ENCODE measurements around the gene KDM2A. TPM values are rescaled to one million over a fixed set of nuclear protein-coding genes. Genes with fewer than 3 reads are reported as not detected.
"Not testable (repeated sequence)": the region's sequence is repeated elsewhere in the genome, so short reads cannot be mapped to it uniquely, and the experiment has no call there.

KDM2A gene
- total RNA-seq, 2 donors from 2014 or later: 50.3 to 97.6 TPM

- Histone ChIP-seq H3K27ac (no peak overlapping the region), H3K36me3 (peaks cover 0 to 4% of the 10 kb centered on the region in 2 donors), H3K4me3 (no peak overlapping the region), H3K9me3 (no peaks in the 10 kb centered on the region), H3K27me3 (replicated peaks; ENCODE audit: insufficient read depth) (no peaks in the 10 kb centered on the region), H3K4me1 (replicated peaks) (no peaks in the 10 kb centered on the region)
- no peak for TF ChIP-seq POLR2AphosphoS5 (IDR thresholded peaks at IDR 0.05)
- TF ChIP-seq CTCF (IDR thresholded peaks at IDR 0.05): no peak
- no peak for TF ChIP-seq POLR2A (IDR thresholded peaks at IDR 0.05)
- DNase-seq (ENCODE audit: low spot score): no peak
- 84% methylated on average over 5 of the region's 5 CpGs for WGBS
- intact Hi-C loops (cut with DNase I): no loop called here
Measured at GRCh38 chr11:67213178-67213621, 94.1 kb downstream of the KDM2A start.

- H3K36me3 ChIP-seq: peaks cover 2 to 4% of the 10 kb centered on the region in 2 donors
- no peak for TF ChIP-seq POLR2AphosphoS5 (IDR thresholded peaks at IDR 0.05)
- TF ChIP-seq POLR2A (IDR thresholded peaks at IDR 0.05): no peak
- TF ChIP-seq CTCF (IDR thresholded peaks at IDR 0.05): no peak
- 90% methylated on average over 8 of the region's 8 CpGs for WGBS
Measured at GRCh38 chr11:67227726-67228125, 108.7 kb downstream of the KDM2A start.

DNA sequence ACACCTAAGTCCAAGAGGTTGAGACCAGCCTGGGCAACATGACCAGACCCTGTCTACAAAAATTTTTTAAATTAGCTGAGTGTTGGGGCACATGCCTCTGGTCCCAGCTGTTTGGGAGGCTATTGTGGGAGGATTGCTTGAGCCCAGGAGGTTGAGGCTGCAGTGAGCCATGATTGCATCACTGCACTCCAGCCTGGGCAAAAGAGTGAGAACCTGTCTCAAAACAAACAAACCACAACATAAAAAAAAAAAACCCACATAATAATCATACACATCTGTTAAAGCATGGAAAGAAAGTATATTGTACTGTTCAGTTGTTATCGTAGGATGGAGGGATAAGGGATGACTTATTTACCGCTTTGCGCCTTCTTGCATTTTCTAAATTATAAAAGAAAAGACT is 111.3 kb downstream of the KDM2A start:
- 90% methylated on average over 3 of the region's 3 CpGs for WGBS
- H3K27ac ChIP-seq: no peak overlapping the region
- TF ChIP-seq POLR2AphosphoS5 (IDR thresholded peaks at IDR 0.05): no peak
- TF ChIP-seq CTCF (IDR thresholded peaks at IDR 0.05): no peak
- TF ChIP-seq POLR2A (IDR thresholded peaks at IDR 0.05): no peak
- no peaks in the 10 kb centered on the region for H3K9me3 ChIP-seq
- no peaks in the 10 kb centered on the region for H3K4me1 ChIP-seq (replicated peaks)
- H3K27me3 ChIP-seq (replicated peaks; ENCODE audit: insufficient read depth): no peaks in the 10 kb centered on the region
- H3K36me3 ChIP-seq: no peaks in the 10 kb centered on the region
- no peak for DNase-seq (ENCODE audit: low spot score)
- intact Hi-C loops (cut with DNase I): no loop called here
- H3K4me3 ChIP-seq: no peak overlapping the region

More at GRCh38 chr11:67227726-67228125, 108.7 kb downstream of the KDM2A start:
- H3K4me3 ChIP-seq: no peak overlapping the region
- no peaks in the 10 kb centered on the region for H3K4me1 ChIP-seq (replicated peaks)
- no peaks in the 10 kb centered on the region for H3K9me3 ChIP-seq
- DNase-seq (ENCODE audit: low spot score): no peak
- H3K27ac ChIP-seq: no peak overlapping the region
- intact Hi-C loops (cut with DNase I): no loop called here
- H3K27me3 ChIP-seq (replicated peaks; ENCODE audit: insufficient read depth): no peaks in the 10 kb centered on the region

GRCh38 chr11:67230886-67231285 is 111.8 kb downstream of the KDM2A start:
- DNase-seq (ENCODE audit: low spot score): no peak
- H3K27ac ChIP-seq: no peak overlapping the region
- H3K9me3 ChIP-seq: no peaks in the 10 kb centered on the region
- H3K27me3 ChIP-seq (replicated peaks; ENCODE audit: insufficient read depth): no peaks in the 10 kb centered on the region
- no peak for TF ChIP-seq CTCF (IDR thresholded peaks at IDR 0.05)
- TF ChIP-seq POLR2A (IDR thresholded peaks at IDR 0.05): no peak
- intact Hi-C loops (cut with DNase I): no loop called here
- no peaks in the 10 kb centered on the region for H3K4me1 ChIP-seq (replicated peaks)
- H3K36me3 ChIP-seq: no peaks in the 10 kb centered on the region
- H3K4me3 ChIP-seq: no peak overlapping the region
- WGBS: 96% methylated on average over 1 of the region's 1 CpG

DNA sequence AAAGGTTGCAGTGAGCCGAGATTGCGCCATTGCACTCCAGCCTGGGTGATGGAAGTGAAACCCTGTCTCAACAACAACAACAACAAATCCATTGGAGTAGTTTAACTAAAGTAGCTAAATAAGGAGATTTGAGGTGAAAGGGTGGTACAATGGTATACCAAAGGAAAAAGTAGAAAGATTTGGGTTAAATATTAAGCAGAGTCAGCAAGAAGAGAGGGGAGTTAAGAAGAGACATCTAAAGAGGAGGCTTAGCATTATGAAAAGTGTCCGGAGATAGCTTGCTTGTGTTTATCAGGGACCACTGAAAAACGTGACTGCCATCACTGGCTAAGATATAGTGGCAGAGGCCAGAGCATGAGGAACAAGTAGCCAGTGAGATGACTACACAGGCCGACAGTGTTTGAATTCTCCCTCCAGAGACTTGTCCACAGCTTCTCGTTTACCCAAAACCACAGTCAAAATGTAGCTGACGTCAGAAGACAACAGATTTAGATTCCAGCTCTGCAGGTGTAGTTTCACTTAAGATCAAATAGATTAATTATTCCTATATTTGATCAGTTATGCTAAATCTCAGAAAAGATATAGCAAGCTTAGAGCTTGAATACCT is 114.6 kb downstream of the KDM2A start:
- TF ChIP-seq POLR2AphosphoS5 (IDR thresholded peaks at IDR 0.05) (no peak), CTCF (IDR thresholded peaks at IDR 0.05) (no peak), POLR2A (IDR thresholded peaks at IDR 0.05) (no peak)
- WGBS: 77% methylated on average over 7 of the region's 7 CpGs
- Histone ChIP-seq H3K36me3 (no peaks in the 10 kb centered on the region), H3K4me1 (replicated peaks) (peaks cover 5% of the 10 kb centered on the region), H3K9me3 (no peaks in the 10 kb centered on the region), H3K4me3 (no peak overlapping the region), H3K27ac (no peak overlapping the region), H3K27me3 (replicated peaks; ENCODE audit: insufficient read depth) (no peaks in the 10 kb centered on the region)
- intact Hi-C loops (cut with DNase I): no loop called here
- DNase-seq (ENCODE audit: low spot score): no peak

- H3K4me3 ChIP-seq; H3K27ac ChIP-seq; intact Hi-C loops (cut with DNase I); H3K36me3 ChIP-seq; H3K27me3 ChIP-seq (replicated peaks; ENCODE audit: insufficient read depth); DNase-seq (ENCODE audit: low spot score); H3K9me3 ChIP-seq: not testable (repeated sequence)
- H3K4me1 ChIP-seq (replicated peaks): peaks cover 11% of the 10 kb centered on the region
- 90% methylated on average over 8 of the region's 8 CpGs for WGBS
Measured at GRCh38 chr11:67234571-67234970, 115.5 kb downstream of the KDM2A start.

Data from prostate gland (tissue), 2 donors.